NCI-H345 treated with DMSO at 0.1 percent for 48 hours (cell line): ENCODE measurements around the gene CD14.
"Not testable (repeated sequence)": the region's sequence is repeated elsewhere in the genome, so short reads cannot be mapped to it uniquely, and the experiment has no call there.

Experiments used
- DNase-seq: peaks from one replicate; lab custom pipeline; 2025; ENCODE audit not compliant: unreplicated experiment; lab: John Stamatoyannopoulos, UW

The CD14 gene

GRCh38 chr5:140633021-140633471 lies at the start of gene CD14:
Gene CD14, minus strand, starts transcription at chr5:140633175. Its CDS starts 104 bp downstream, at chr5:140633071.
- DNase-seq: no peak

- no peak for DNase-seq
Measured at GRCh38 chr5:140678993-140679392, 46.0 kb upstream of the CD14 start.

GRCh38 chr5:140677947-140678346 lies 45.0 kb upstream of the CD14 start:
- no peak for DNase-seq

GRCh38 chr5:140674629-140675028 lies 41.7 kb upstream of the CD14 start:
- DNase-seq: no peak

- DNase-seq: no peak
Measured at GRCh38 chr5:140674211-140674610, 41.2 kb upstream of the CD14 start.

GRCh38 chr5:140673187-140673976 lies 40.4 kb upstream of the CD14 start, which contains the start of gene DND1:
Gene DND1, minus strand, starts transcription at chr5:140673576. Its CDS starts 34 bp downstream, at chr5:140673542.
- no peak for DNase-seq

- DNase-seq: no peak
Measured at GRCh38 chr5:140672455-140673186, 39.6 kb upstream of the CD14 start.

- no peak for DNase-seq
Measured at GRCh38 chr5:140671472-140672125, 38.6 kb upstream of the CD14 start.

- DNase-seq: not testable (repeated sequence)
Measured at GRCh38 chr5:140671035-140671434, 38.1 kb upstream of the CD14 start.

- DNase-seq: peak; percentile 88
Measured at GRCh38 chr5:140664359-140665119, 31.6 kb upstream of the CD14 start, which contains the start of gene WDR55. Gene WDR55, plus strand, starts transcription at chr5:140664904. Its CDS starts 9 bp downstream, at chr5:140664913.

GRCh38 chr5:140664030-140664358 lies 31.0 kb upstream of the CD14 start:
- DNase-seq: no peak

- DNase-seq: not testable (repeated sequence)
Measured at GRCh38 chr5:140660371-140660770, 27.4 kb upstream of the CD14 start.

- DNase-seq: no peak
Measured at GRCh38 chr5:140658870-140659269, 25.9 kb upstream of the CD14 start.

GRCh38 chr5:140647042-140647419 lies 14.1 kb upstream of the CD14 start:
- no peak for DNase-seq

- DNase-seq: no peak
Measured at GRCh38 chr5:140642718-140643117, 9.7 kb upstream of the CD14 start.

- DNase-seq: no peak
Measured at GRCh38 chr5:140641716-140642115, 8.7 kb upstream of the CD14 start.

- DNase-seq: peak; percentile 85
Measured at GRCh38 chr5:140639148-140639981, 6.4 kb upstream of the CD14 start, which contains the start of gene TMCO6. Gene TMCO6, plus strand, starts transcription at chr5:140639451. Its CDS starts 77 bp downstream, at chr5:140639528.

- DNase-seq: not testable (repeated sequence)
Measured at GRCh38 chr5:140638898-140639147, 5.8 kb upstream of the CD14 start.

GRCh38 chr5:140637371-140638100 lies 4.6 kb upstream of the CD14 start:
- no peak for DNase-seq
